Measurements from ENCODE around the gene HSP90AB1.

Gene HSP90AB1

GRCh38 chr6:44292661-44293365 lies 45.9 kb downstream of the HSP90AB1 start:
- no peak for DNase-seq

GRCh38 chr6:44294832-44295791 lies 48.2 kb downstream of the HSP90AB1 start:
- DNase-seq: no peak

- DNase-seq: peak; percentile 47
Measured at GRCh38 chr6:44297063-44298038, 50.5 kb downstream of the HSP90AB1 start.

- no peak for DNase-seq
Measured at GRCh38 chr6:44298055-44298803, 51.3 kb downstream of the HSP90AB1 start.

- no peak for DNase-seq
Measured at GRCh38 chr6:44298864-44299263, 52.0 kb downstream of the HSP90AB1 start.

GRCh38 chr6:44300292-44300823 lies 53.5 kb downstream of the HSP90AB1 start:
- DNase-seq: no peak

- DNase-seq: no peak
Measured at GRCh38 chr6:44301106-44301505, 54.2 kb downstream of the HSP90AB1 start.

- DNase-seq: no peak
Measured at GRCh38 chr6:44301782-44302564, 55.1 kb downstream of the HSP90AB1 start.

GRCh38 chr6:44302856-44303255 lies 56.0 kb downstream of the HSP90AB1 start:
- DNase-seq: no peak
